Epidermal melanocyte (primary cell): Measurements from ENCODE around the gene KLHL15.
A peak's percentile ranks its signal among the peaks of the same experiment; 100 is the strongest.
"Not testable (repeated sequence)": the region's sequence is repeated elsewhere in the genome, so short reads cannot be mapped to it uniquely, and the experiment has no call there.

Experiments used
- DNase-seq: peaks from one replicate; pipeline ENCODE4 v3.0.0; 2011; ENCODE audit warnings: low spot score; ENCODE audit not compliant: insufficient read length

KLHL15 gene, protein sequence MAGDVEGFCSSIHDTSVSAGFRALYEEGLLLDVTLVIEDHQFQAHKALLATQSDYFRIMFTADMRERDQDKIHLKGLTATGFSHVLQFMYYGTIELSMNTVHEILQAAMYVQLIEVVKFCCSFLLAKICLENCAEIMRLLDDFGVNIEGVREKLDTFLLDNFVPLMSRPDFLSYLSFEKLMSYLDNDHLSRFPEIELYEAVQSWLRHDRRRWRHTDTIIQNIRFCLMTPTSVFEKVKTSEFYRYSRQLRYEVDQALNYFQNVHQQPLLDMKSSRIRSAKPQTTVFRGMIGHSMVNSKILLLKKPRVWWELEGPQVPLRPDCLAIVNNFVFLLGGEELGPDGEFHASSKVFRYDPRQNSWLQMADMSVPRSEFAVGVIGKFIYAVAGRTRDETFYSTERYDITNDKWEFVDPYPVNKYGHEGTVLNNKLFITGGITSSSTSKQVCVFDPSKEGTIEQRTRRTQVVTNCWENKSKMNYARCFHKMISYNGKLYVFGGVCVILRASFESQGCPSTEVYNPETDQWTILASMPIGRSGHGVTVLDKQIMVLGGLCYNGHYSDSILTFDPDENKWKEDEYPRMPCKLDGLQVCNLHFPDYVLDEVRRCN

GRCh38 chrX:24027086-24027485 lies at the start of gene KLHL15:
TSS of gene KLHL15 (minus strand) at chrX:24027186. CDS start at chrX:24006693, 20,493 bp downstream.
- no peak for DNase-seq

- no peak for DNase-seq
Measured at GRCh38 chrX:24069877-24070276, 42.9 kb upstream of the KLHL15 start.

GRCh38 chrX:24063488-24063887 lies 36.5 kb upstream of the KLHL15 start:
- DNase-seq = no peak

DNA sequence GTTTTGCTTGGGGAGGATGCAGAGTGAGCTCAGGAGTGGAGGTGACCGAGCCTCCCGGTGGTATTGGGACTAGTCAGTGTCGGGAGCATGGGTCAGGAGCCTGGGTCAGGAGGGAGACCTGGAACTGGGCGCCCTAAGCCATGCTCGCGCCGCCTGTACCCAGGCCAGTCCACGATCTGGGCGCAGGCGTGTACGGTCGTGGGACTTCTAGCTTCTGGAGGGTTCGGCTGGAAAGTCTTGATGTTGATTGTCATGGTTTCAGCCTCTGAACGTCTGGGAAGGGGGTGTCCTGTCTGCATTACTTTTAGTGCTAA lies 28.0 kb upstream of the KLHL15 start:
- DNase-seq = no peak

GRCh38 chrX:24054182-24055042 lies 27.4 kb upstream of the KLHL15 start, which contains the start of gene EIF2S3:
TSS of gene EIF2S3 (plus strand) at chrX:24054956. CDS start at chrX:24054969, 13 bp downstream.
- peak; percentile 39 for DNase-seq

DNA sequence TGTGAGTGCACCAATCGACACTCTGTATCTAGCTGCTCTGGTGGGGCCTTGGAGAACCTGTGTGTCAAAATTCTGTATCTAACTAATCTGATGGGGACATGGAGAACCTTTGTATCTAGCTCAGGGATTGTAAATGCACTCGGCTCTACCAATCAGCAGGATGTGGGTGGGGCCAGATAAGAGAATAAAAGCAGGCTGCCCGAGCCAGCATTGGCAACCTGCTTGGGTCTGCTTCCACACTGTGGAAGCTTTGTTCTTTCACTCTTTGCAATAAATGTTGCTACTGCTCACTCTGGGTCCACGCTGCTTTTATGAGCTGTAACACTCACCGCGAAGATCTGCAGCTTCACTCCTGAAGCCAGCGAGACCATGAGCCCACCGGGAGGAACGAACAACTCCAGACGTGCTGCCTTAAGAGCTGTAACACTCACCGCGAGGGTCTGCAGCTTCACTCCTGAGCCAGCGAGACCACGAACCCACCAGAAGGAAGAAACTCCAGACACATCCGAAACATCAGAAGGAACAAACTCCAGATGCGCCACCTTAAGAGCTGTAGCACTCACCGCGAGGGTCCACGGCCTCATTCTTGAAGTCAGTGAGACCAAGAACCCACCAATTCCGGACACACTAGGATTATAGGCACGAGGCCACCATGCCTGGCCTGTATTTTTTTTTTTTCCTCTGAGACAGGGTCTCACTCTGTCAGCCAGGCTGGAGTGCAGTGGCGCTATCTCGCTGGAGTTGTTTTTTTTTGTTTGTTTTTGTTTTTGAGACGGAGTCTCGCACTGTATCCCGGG lies 23.7 kb upstream of the KLHL15 start:
- not testable (repeated sequence) for DNase-seq

DNA sequence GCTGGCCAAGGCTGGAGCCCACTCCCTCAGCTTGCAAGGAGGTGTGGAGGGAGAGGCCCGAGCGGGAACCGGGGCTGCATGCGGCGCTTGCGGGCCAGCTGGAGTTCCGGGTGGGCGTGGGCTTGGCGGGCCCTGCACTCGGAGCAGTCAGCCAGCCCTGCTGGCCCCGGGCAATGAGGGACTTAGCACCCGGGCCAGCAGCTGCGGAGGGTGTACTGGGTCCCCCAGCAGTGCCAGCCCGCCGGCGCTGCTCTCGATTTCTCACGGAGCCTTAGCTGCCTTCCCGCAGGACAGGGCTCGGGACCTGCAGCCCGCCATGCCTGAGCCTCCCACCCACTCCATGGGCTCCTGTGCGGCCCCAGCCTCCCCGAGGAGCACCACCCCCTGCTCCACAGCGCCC lies 22.7 kb upstream of the KLHL15 start:
- not testable (repeated sequence) for DNase-seq

GRCh38 chrX:24046060-24046459 lies 19.1 kb upstream of the KLHL15 start:
- DNase-seq = not testable (repeated sequence)

DNA sequence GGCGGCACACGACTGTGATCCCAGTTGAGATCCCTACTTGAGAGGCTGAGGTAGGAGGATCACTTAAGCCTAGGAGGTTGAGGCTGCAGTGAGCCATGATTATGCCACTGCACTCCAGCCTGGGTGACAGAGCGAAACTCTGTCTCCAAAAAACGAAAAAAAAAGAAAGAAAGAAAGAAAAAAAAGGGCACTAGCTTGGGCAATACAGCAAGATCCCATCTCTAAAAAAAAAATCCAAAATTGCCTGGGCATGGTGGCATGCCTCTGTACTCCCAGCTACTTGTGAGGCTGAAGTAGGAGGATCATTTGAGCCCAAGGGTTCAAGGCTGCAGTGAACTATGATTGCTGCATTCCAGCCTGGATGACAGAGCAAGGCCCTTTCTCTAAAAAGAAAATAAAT lies 10.7 kb upstream of the KLHL15 start:
- no peak for DNase-seq

- no peak for DNase-seq
Measured at GRCh38 chrX:24034485-24034884, 7.5 kb upstream of the KLHL15 start.

GRCh38 chrX:24030597-24030996 lies 3.6 kb upstream of the KLHL15 start:
- DNase-seq = no peak

DNA sequence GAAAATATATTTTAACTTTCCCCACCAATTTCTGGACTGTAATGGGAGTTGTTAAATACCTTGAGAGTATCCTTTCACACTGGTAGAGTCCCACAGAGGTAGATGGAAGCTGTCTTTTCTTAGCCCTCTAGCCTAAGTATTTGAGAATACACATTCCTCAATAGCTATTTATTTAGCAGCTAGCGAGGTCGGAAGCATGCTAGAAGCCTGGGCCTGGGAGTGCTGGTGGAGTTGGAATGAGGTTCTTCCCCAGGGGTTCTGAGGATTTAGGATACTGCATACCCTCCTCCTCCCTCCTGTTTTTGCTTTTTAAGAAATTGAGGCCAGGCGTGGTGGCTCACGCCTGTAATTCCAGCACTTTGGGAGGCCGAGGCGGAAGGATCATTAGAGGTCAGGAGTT lies 999 bp upstream of the KLHL15 start:
- DNase-seq = no peak

- no peak for DNase-seq
Measured at GRCh38 chrX:24026432-24026831, 554 bp downstream of the KLHL15 start.

DNA sequence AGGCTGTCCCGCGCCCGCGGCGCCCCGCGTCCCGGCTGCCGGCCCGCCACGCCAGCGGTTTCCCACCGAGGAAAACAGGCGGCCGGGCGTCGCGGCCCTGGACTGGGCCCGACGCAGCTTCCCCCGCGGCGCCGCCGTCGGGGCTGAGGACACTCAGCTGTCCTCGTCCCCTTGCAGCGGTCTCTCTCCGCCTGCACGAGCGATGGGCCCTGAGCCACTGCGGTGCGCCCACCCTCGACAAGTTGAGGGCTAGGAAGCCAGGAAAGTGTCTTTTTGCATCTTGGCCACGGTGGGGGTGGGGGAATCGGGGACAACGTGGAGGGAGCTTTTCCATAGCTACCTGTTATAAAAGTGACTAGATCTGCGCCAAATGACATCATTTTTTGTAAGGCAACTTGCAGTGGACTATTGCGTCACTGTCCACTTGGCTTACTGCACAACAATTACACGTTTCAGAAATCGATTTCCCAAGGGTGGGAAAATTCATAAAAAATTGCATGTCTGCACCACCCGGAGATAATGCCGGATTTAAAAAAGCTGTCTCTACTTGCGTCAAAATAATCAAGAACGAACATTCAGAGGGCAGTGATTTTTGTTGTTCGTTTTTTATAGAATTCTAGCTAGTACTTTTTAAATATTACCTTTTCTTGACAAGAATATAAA lies 1.1 kb downstream of the KLHL15 start:
- no peak for DNase-seq

GRCh38 chrX:24024819-24025740 lies 1.9 kb downstream of the KLHL15 start:
- peak; percentile 66 for DNase-seq

DNA sequence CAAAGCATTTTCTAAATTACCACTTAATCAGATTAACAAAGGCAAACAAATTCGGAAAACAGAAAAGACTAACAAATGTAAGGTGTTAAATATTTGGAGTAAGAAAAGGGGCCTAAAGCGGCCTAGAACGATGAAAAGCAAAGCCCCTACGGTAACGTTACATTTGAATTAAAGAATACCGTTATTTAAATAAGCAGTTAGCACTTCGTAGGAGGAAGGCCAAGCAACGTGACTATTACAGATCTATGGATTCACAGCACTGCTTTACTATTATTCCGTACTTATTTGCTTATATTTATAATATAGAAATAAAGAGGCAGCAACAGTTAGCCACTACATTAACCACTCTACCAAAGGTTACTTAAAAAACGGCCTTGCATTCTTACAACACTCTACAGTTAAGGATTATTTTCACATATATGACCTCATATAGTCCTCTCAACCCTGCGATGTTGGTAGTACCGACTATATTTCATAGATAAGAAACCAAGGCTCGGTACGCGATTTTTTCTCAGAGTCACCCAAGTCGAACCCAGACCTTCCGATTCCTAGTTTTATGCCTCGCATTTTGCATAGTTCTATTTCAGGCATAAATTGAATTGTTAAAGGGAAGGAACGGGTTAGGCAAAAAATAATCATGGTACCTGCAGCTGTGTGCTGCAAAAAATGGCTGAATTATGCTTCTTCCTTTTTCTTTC lies 2.9 kb downstream of the KLHL15 start:
- DNase-seq = no peak

GRCh38 chrX:24023544-24023943 lies 3.4 kb downstream of the KLHL15 start:
- DNase-seq = no peak

GRCh38 chrX:24020306-24020876 lies 6.6 kb downstream of the KLHL15 start:
- DNase-seq = no peak

DNA sequence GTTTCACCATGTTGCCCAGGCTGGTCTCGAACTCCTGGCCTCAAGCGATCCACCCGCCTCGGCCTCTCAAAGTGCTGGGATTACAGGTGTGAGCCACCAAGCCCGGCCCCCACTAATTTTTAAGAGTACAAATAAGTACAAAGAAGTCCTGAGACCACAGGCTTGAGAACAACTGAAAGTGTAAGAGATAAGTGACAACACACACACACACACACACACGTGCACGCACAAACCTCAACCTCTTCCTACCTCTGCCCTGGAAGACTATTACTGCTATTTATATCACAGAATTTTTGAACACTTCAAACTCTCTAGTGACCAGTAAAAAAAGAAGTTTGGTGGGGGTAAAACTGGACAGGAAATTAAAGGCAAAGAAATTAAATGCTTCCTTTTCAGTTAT lies 7.5 kb downstream of the KLHL15 start:
- no peak for DNase-seq
